Effector CD8-positive, alpha-beta T cell (primary cell): ENCODE measurements around the gene MYBBP1A.
A peak's percentile ranks its signal among the peaks of the same experiment; 100 is the strongest.

ENCODE experiments used
- DNase-seq: peaks from one replicate; lab custom pipeline; 2025; lab: John Stamatoyannopoulos, UW

MYBBP1A gene

DNA sequence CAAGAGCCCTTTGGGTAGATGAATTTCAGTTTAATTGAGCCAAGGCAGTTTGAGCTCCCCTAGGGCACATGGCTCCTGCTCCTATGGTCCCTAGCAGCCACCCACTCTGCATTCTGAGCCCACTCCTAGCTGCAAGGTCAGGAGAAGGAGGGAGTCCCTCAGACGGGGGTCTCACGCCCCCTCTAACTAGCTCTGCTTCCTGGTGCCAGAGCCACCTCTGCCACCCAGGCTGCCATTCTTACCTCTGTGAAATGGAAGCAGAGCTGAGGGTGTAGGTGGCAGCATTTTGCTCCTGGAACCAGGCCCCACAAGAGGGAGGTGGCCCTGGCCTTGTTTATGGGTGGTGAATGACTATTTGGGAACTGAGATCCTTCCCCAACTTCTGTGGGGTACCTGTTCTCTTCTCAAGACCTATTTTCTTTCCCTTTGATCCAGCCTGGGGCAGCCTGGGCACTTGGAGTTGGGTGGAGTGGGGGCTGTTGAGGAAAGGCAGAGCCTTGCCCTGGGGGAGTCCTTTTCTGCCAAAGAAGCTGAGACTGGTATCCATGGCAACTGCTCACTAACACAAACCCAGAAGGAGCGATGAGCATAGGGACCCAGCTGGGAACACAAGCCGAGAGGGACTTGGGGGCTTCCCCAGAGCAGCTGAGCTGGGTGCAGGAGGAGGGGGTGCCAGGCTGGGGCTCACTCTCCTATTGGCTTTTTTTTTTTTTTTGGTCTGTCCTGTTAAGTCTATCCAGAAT is 51.7 kb downstream of the MYBBP1A start:
- DNase-seq, result no peak

DNA sequence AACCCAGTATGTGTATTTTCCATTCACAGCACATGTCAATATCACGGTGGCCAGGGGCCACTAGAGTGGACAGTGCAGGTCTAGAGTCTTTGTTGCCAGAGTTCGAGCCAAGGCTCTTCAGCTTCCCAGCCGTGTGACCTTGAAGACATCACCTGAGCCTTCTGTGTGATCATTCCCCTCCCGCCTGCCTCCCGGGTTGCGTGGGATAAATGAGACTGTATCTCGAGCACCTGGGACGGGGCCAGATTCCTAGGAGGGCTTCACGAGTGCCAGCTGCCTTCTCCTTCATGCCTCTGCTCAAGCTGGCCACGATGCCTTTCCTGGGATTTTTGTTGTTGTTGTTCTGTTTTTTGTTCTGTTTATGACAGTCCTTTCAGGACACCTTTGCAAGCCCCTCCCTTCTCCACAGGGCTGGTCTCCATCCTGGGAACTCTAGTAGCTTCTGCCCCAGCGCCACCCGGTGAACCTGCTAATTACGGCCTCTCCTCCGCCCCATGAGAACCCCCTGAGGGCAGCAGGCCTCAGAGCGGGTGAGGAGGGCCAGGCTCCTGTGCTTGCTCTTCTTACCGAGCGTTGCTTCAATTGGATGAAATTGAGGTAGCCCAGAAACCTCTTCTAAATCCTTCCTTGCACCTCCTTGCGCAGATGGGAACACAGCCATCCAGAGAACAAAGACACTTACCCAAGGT is 52.6 kb downstream of the MYBBP1A start:
- no peak for DNase-seq

DNA sequence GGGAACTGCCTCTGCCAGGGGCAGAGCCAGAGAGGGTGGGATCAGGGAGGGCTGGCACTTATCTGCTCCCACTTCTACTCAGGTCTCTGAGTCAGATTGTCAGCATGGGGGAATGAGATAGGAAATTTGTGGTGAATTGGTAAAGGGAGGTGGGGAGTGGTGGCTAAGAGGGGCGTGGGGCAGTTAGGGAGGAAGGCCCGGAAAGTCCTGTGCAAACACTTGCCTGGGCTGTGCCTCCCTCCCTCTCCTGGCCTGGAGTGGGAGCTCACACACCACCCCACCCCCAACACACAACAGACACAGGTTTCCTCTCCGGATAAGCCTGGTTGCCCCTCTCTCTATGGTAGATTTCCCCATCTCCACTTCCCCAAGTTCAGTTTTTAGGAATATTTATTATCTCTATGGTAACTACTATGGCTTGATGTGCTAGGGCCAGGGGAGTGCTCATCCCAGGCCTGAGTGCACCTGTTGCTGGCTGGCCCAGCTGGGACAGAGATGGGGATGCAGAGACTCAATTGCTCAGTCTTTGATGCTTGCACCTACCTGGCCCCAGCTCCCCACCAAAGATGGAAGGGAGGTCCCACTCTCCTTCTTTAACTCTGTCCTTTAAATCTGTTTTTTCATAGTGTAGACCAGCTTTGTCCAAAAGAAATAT is 53.8 kb downstream of the MYBBP1A start:
- no peak for DNase-seq

DNA sequence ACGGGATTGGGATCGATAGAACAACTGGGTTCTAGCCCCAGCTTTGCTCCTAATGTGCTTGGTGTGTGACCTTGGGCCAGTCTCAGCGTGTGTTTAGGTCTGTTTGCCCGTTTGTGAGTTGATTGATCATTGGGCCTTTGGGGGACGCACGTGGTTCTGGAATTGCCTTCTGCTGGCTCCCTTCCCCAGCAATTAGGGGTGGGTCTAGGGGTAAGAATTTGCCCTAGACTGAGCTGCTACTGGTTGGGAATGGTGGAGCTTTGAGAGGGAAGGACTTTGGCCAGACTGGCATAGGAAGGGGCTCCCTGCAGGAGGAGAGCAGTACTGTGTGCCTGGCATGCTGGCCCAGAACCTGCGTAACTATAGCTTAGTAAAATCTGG is 55.0 kb downstream of the MYBBP1A start:
- DNase-seq, result no peak

DNA sequence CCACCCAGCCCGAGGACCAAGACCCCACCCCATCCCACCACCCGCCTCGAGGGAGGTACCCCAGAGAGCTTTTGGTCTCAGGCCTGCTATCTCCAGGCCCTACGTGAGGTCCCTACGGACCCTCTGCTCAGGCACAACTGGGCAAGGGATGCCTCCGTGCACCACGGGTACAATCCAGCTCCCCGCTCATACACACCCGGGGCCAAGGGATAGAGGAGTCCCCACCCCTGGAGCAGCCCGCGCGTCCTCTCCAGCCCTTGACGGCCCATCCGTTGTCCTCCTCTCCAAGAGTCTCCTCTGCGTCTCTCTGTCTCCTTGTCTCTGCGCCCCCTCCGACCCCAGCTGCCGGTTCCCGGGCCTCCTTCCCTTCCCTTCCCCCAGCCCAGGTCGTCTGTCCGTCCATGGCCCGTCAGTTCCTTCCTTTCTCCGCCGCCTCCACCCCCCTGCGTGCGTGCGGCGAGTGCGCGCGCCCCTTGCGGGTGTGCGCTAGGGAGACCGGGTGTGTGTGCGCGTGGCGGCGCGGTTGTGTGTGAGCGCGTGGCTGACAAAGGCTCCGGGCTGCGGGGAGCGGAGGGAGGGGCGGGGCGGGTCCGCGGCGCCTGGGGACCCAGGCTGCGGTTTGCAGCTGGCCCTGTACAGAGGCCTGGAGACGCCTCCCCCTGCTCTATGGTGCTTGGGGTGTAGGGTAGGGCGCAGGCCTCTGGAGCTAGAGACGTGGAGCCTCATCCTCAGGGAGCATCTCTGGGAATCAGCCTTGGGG is 55.6 kb downstream of the MYBBP1A start:
- no peak for DNase-seq

DNA sequence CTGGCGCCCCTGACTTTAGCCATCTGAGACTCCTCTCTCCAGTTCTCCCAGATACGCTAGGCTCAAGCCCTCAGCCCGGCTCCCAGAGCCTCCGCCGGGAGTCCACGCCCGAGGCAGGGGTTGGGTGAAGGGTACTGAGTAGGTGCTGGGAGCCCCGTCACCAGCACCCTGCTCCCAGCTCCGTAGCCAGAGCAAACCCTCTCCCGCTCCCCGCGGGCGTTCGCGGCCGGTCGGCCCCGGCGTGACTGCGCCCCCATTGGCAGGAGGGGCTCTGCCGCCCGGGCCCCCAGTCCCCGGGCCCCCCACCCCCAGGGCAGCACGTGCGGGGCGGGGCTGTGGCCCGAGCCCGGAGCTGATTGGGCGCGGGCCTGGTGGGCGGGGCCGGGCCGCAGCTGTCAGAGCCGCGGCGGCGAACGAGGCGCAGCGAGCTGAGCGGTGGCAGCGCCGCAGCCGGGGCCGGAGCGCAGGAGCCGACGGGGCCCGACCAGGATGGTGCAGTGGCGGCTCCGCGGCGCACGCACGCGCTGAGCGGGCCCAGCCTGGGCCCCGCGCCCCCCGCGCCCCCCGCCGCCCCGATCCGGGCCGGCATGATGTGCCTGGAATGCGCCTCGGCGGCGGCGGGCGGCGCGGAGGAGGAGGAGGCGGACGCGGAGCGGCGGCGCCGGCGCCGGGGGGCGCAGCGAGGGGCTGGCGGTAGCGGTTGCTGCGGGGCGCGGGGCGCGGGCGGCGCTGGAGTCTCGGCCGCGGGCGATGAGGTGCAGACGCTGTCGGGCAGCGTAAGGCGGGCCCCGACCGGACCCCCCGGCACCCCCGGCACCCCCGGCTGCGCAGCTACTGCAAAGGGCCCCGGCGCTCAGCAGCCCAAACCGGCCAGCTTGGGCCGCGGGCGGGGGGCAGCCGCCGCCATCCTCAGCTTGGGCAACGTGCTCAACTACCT is 56.5 kb downstream of the MYBBP1A start, which contains the start of gene SPNS2:
TSS of gene SPNS2 (plus strand) at position 421 of the 937 bp plus-strand sequence. CDS start at position 588, 167 bp downstream.
- peak; percentile 53 for DNase-seq

DNA sequence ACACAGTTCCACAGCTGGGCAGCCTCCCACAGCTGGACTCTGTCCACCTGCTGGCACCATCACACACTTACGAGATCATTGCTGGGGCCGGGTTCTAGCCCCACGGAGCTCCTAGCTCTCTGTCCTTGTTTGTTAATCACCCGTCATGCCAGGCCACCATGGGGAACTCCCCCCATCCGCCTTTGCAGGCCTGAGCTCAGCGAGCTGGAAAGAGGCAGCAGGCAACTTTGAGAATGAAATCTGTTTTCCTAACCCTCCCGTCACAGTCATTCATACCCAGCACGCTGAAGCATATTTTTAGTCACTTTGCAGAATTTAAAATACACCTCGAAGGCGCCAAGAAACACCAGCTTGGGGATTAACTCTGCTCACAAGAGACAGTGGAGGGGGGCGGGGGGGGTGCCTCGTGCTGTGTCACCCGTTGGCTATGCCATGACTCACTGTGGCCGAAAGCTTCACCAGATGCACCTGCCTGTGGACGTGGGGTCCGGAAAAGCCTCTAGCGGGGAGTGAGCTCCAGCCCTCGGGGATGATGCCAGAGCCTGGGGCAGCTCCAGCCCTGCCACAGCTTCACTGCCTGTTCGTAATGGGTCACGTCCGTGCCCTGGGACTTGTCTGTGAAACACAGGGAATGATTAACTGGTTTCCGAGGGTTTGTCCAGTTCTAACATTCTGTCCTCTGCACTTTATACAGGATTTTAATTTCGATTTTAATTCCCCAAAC is 57.9 kb downstream of the MYBBP1A start:
- DNase-seq, result no peak

DNA sequence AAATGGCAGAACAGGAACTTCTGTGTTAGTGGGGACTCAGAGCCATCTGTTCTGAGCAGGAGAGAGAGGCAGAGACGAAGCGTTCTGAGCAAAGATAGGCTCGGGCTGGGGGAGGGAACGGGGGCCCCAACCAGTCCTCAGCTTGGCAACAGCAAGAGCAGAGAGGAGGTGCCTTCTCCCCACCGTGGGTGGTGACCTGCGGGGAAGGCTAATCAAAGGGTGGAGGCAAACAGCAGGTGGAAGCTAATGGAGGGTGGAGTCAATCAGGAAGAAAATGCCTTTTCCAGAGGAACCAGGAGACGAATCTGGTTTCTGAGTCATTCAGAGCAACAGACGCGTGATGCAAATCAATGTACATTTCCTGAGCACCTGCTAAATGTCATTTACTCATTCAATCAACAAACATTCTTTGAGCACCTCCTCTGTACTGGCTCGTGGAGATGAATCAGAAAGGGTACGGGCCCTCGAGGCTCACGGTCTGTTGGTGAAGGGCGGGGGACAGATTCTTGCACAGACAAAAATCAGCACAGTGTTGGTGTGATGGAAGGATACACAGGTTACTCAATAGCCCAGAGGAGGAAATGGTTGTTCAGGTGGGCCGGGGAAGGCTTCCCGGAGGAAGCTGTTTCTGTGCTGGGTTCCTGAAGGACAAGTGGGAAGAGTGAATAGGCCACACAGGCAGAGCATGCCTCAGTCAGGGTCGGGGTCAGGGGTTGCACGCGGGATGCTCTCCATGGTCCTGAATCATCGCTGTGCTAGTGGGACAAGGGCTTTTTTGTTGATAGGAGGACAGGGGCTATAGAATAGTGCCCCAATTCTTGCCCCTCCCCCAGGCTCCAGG is 62.2 kb downstream of the MYBBP1A start:
- DNase-seq, result no peak

DNA sequence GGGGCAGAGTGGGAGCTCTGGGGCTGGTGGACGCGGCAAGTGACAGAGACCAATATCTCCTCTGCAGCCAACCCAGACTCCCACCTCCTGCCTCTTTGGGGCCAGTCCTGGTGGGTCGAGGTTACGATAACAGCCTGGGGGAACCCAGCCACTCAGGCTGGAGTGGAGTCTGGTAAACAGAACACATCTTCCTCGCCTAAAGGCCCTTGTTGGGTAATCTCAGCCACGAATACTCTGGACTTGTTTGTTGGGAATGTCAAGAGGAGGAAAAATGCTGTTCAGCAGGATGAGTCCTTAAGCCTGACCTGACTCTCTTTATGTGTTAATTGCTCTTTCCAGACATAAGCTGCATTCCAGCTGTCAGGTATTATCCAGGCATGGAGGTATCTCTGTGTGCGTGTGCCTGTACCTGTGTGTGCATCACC is 64.5 kb downstream of the MYBBP1A start:
- no peak for DNase-seq

DNA sequence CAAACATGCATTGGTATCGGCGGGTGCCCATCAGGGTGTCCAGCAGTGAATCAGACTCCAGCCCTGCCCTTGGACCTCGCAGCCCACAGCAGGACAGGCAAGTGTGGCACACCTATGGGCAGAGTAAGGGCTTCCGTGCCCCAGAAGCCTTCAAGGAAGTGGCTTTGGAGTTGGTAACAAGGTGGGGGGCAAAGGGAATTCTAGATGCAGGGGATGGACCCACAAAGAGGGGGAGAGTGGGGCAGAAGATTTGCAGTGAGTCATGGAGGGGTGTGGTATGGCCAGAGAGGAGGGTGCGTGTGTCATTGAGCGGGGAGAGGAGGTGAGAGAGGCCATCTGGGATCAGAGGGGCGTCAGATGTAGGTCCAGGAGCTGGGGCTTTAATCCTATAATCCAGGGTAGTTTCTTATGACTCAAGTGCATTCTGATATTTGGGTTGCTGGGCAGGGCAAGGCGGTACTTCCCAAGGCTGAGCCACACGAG is 65.0 kb downstream of the MYBBP1A start:
- DNase-seq, result no peak

DNA sequence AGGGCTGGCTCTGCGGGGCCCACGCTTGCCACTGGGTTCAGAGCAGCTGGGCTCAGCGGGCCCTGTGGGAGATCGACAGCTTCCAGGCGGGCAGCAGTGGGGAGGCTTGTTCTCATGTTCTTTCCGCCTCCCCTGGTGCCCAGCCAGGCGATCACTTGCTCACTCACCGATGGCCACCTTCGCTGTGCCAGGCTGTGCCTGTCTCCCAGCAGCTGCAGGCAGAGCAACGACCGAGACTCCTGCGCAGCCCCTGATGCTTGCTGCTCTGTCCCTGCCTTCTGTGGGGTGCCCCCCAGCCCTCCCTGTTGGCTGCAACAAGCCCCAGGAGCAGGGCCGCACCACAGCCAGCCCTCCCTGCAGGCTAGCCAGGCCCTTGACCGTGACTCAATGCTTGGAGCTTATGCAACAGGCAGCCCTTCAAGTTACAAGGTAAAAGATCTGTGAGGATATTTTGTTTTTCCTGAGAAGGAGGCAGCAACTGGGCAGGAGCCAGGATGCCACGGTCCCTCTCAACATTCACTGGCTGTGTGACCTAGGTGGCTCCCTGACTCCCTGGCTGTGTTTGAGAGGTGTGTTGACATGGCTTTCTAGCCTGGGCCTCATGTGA is 66.1 kb downstream of the MYBBP1A start:
- DNase-seq, result no peak
